ENCODE results near the gene JOSD1.

Gene JOSD1

DNA sequence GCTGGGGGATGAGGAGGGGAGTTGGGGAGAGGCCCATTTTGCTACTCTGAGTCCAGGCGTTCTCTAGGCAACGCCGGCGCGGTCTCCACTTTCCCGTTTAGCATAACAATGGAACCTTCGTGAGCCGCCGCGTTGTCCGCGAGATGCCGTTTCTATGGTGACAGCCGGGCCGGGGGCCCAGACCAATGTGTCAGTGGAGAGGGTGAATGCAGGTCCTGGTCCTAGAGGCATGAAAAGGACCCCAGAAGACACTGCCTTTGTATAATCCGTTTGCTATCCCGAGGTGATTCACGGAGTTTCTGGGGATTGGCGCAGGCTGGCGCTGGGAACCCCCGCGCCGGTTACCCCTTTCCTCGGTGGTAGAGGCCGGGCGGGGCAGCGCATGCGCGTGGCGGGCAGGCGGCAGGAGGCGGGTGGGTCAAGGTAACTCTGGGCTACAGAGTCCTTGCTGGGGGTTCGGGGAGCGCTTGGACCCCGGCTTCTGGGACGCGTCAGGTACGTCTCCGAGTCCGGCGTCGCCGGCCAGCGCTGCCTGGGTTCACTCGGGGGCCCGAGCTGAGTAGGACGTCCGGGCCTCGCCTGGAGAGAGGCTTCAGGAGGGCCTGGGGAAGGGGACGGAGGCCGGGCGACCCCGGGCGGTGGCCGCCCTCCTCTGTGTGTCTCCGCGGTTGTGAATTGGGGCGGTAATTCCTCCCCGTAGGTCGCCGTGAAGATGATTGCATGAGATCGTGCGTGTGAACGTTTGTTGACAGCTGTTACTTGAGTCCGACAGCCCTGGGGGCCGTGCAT, 44.3 kb downstream of the JOSD1 start, which contains the start of the genes CBY1 and FAM227A:
TSS of gene CBY1 (plus strand) at position 383 of the 789 bp plus-strand sequence. CDS start 11,417 bp downstream, outside the sequence.
TSS of gene FAM227A (minus strand) at position 137 of the 789 bp plus-strand sequence. CDS start 6,224 bp downstream, outside the sequence.
- no peaks in the 10 kb centered on the region for H3K27me3 ChIP-seq (ENCODE audit: insufficient read depth, low read depth)
- no peaks in the 10 kb centered on the region for H3K36me3 ChIP-seq (ENCODE audit: insufficient read depth)
- TF ChIP-seq, protein P1, sequence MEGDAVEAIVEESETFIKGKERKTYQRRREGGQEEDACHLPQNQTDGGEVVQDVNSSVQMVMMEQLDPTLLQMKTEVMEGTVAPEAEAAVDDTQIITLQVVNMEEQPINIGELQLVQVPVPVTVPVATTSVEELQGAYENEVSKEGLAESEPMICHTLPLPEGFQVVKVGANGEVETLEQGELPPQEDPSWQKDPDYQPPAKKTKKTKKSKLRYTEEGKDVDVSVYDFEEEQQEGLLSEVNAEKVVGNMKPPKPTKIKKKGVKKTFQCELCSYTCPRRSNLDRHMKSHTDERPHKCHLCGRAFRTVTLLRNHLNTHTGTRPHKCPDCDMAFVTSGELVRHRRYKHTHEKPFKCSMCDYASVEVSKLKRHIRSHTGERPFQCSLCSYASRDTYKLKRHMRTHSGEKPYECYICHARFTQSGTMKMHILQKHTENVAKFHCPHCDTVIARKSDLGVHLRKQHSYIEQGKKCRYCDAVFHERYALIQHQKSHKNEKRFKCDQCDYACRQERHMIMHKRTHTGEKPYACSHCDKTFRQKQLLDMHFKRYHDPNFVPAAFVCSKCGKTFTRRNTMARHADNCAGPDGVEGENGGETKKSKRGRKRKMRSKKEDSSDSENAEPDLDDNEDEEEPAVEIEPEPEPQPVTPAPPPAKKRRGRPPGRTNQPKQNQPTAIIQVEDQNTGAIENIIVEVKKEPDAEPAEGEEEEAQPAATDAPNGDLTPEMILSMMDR (conservative IDR thresholded peaks at IDR 0.05; ENCODE audit: low read depth, low read length) = no peak
- H3K4me2 ChIP-seq = peak within 1 kb of the TSS; percentile 70
- no peaks in the 10 kb centered on the region; the same call in 1 of the 2 replicates for H3K79me2 ChIP-seq (ENCODE audit: insufficient read depth, low read depth)
- peak within 1 kb of the TSS; percentile 75 for H3K4me3 ChIP-seq (IDR thresholded peaks at IDR 0.05; ENCODE audit: insufficient read depth, low read depth, low read length)
- peak within 1 kb of the TSS; percentile 83 for H3K27ac ChIP-seq
- H3K9ac ChIP-seq = peak within 1 kb of the TSS; percentile 90
- peaks cover 17% of the 10 kb centered on the region for H3K4me1 ChIP-seq (ENCODE audit: low read depth, poor library complexity, severe bottlenecking)
- peak within 1 kb of the TSS; percentile 86 for H2AFZ ChIP-seq (ENCODE audit: low read depth)
- H4K20me1 ChIP-seq (ENCODE audit: insufficient read depth) = no peaks in the 10 kb centered on the region

DNA sequence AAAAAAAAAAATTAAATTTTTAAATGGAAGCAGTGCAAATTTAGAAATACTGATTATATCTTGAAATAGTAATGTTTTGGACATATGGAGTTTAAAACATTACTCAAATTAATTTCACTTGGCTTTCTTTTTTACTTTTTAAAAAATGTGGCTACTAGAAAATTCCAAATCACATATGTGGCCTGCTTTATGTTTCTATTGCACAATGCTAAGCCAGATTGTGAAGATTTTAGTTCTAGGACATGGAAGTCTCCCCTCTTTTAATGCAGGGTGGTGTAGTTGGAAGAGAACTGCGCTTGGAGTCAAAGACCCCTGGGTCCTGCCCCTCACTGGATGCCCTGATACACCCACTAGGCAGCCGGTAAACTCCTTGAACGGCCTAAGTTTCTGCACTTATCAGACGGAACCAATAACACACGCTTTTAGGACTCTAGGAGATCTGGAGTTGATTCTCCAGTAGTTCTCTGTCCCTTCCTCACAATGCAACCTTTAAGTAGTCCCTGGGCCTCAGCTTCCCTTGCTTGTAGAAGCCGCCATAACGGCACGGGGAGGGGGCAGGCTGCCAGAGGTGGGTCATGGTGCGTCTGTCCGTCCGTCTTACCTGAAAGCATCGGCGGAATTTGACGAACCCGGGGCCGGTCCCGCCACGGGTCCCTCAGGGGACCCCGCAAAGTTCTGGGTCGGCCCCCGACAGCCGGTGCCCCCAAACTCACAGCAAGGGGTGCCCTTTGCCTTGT, 45.1 kb downstream of the JOSD1 start:
- peaks cover 17% of the 10 kb centered on the region for H3K4me1 ChIP-seq (ENCODE audit: low read depth, poor library complexity, severe bottlenecking)
- H3K4me2 ChIP-seq = peak overlapping the region; percentile 70
- peak overlapping the region; percentile 75 for H3K4me3 ChIP-seq (IDR thresholded peaks at IDR 0.05; ENCODE audit: insufficient read depth, low read depth, low read length)
- H3K79me2 ChIP-seq (ENCODE audit: insufficient read depth, low read depth) = no peaks in the 10 kb centered on the region; the same call in 1 of the 2 replicates
- H4K20me1 ChIP-seq (ENCODE audit: insufficient read depth) = no peaks in the 10 kb centered on the region
- TF ChIP-seq, protein P1 (conservative IDR thresholded peaks at IDR 0.05; ENCODE audit: low read depth, low read length) = no peak
- H3K27me3 ChIP-seq (ENCODE audit: insufficient read depth, low read depth) = no peaks in the 10 kb centered on the region
- no peaks in the 10 kb centered on the region for H3K36me3 ChIP-seq (ENCODE audit: insufficient read depth)
- H3K9ac ChIP-seq = peak overlapping the region; percentile 90
- peak overlapping the region; percentile 83 for H3K27ac ChIP-seq
- H2AFZ ChIP-seq (ENCODE audit: low read depth) = peak overlapping the region; percentile 86

DNA sequence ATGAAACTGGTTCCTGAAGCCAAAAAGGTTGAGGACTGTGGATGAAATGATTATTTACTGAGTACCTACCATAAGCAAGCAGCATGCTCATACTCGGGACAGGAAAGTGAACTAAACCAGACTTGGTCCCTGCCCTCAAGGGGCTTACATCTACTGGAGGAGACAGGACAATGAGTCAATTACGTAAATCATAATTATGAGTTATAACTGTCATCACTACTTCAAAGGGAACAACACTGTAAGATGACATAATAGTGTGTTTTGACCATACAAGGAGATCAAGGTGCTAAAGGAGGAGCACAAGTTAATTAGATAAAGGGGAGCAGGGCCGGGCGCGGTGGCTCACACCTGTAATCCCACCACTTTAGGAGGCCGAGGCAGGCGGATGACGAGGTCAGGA, 47.0 kb downstream of the JOSD1 start:
- Histone ChIP-seq H3K4me1 (ENCODE audit: low read depth, poor library complexity, severe bottlenecking) (peaks cover 17% of the 10 kb centered on the region), H3K79me2 (ENCODE audit: insufficient read depth, low read depth) (no peaks in the 10 kb centered on the region; the same call in 1 of the 2 replicates), H3K4me2 (no peak overlapping the region), H3K9ac (no peak overlapping the region), H4K20me1 (ENCODE audit: insufficient read depth) (no peaks in the 10 kb centered on the region), H2AFZ (ENCODE audit: low read depth) (no peak overlapping the region), H3K36me3 (ENCODE audit: insufficient read depth) (no peaks in the 10 kb centered on the region), H3K4me3 (IDR thresholded peaks at IDR 0.05; ENCODE audit: insufficient read depth, low read depth, low read length) (no peak overlapping the region), H3K27me3 (ENCODE audit: insufficient read depth, low read depth) (no peaks in the 10 kb centered on the region), H3K27ac (no peak overlapping the region)
- TF ChIP-seq, protein P1 (conservative IDR thresholded peaks at IDR 0.05; ENCODE audit: low read depth, low read length) = no peak

DNA sequence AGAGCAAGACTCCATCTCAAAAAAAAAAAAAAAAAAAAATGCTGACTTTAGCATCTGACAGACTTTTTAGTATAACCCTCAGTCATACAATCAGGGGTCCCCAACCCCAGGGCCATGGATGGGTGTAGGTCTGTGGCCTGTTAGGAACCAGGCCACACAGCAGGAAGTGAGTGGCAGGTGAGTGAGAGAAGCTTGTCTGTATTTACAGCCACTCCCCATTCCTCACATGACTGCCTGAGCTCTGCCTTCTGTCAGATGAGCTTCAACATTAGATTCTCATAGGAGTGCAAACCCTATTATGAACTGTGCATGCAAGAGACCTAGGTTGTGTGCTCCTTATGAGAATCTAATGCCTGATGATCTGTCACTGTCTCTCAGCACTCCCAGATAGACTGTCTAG, 47.9 kb downstream of the JOSD1 start:
- no peak overlapping the region for H3K4me2 ChIP-seq
- no peaks in the 10 kb centered on the region for H4K20me1 ChIP-seq (ENCODE audit: insufficient read depth)
- H3K4me3 ChIP-seq (IDR thresholded peaks at IDR 0.05; ENCODE audit: insufficient read depth, low read depth, low read length) = no peak overlapping the region
- no peaks in the 10 kb centered on the region; the same call in 1 of the 2 replicates for H3K79me2 ChIP-seq (ENCODE audit: insufficient read depth, low read depth)
- H3K4me1 ChIP-seq (ENCODE audit: low read depth, poor library complexity, severe bottlenecking) = peaks cover 12% of the 10 kb centered on the region
- no peaks in the 10 kb centered on the region for H3K36me3 ChIP-seq (ENCODE audit: insufficient read depth)
- H2AFZ ChIP-seq (ENCODE audit: low read depth) = no peak overlapping the region
- H3K27me3 ChIP-seq (ENCODE audit: insufficient read depth, low read depth) = no peaks in the 10 kb centered on the region
- H3K27ac ChIP-seq = no peak overlapping the region
- H3K9ac ChIP-seq = no peak overlapping the region
- TF ChIP-seq, protein P1 (conservative IDR thresholded peaks at IDR 0.05; ENCODE audit: low read depth, low read length) = no peak

All from KMS-11 (cell line).